ENCODE data around the gene RPP30. TPM values are rescaled to one million over a fixed set of nuclear protein-coding genes. Genes with fewer than 3 reads are reported as not detected.

The RPP30 gene
- total RNA-seq, 4 donors from 2014 or later, result 21.6 to 31.8 (median 25.7) TPM

DNA sequence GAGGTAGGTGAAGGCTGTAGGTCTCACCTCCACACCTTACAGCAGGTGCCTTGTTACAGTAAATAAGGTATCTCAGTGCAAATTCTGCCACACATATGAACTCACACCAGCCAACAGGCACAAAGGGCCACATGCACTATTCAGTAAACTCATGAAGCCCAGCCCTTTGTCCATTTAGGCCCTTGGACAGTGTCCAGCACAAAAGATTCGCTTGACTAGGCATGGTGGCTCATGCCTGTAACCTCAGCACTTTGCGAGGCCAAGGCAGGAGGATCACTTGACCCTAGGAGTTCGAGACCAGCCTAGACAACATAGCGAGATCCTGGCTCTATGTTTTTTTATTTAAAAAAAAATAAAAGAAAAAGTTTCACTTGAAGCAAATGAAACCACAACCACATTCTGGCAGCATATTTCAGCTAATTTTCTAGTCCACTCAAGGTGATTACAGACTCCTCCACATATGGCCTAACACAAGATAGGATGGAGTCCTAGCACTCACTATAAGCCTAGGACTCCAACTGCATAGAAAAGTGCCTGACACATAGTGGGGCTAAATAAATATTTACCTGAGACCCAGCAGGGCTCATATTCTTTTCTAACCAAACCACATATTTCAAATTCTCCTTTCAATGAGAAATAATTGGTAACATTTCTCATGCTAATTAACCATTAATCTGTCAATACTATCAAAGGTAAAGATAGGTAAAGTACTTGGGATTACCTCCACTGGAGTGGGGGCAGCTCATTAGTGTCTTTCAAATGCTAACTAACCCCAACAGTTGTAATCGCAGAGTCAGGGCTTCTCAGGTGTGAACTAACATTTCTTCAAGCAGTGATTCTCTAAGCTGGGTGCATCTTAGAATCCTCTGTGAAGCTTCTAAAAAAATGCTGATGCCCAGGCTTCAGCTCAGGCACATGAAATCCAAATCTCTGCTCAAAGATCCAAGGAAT is 53.6 kb downstream of the RPP30 start:
- Histone ChIP-seq H3K4me3 (no peak overlapping the region), H3K4me1 (peaks cover 5 to 14% (median 12%) of the 10 kb centered on the region in 4 donors), H3K36me3 (peaks cover 0 to under 1% (median 0%) of the 10 kb centered on the region in 4 donors), H3K9me3 (no peaks in the 10 kb centered on the region), H3K27ac (replicated peaks in 1 of 4) (no peak overlapping the region), H3K27me3 (peaks cover 0 to 29% (median 0%) of the 10 kb centered on the region in 4 donors)
- intact Hi-C loops (cut with DNase I), result no loop called here
- no peak for TF ChIP-seq EP300 (IDR thresholded peaks at IDR 0.05)
- TF ChIP-seq, protein P1, sequence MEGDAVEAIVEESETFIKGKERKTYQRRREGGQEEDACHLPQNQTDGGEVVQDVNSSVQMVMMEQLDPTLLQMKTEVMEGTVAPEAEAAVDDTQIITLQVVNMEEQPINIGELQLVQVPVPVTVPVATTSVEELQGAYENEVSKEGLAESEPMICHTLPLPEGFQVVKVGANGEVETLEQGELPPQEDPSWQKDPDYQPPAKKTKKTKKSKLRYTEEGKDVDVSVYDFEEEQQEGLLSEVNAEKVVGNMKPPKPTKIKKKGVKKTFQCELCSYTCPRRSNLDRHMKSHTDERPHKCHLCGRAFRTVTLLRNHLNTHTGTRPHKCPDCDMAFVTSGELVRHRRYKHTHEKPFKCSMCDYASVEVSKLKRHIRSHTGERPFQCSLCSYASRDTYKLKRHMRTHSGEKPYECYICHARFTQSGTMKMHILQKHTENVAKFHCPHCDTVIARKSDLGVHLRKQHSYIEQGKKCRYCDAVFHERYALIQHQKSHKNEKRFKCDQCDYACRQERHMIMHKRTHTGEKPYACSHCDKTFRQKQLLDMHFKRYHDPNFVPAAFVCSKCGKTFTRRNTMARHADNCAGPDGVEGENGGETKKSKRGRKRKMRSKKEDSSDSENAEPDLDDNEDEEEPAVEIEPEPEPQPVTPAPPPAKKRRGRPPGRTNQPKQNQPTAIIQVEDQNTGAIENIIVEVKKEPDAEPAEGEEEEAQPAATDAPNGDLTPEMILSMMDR (IDR thresholded peaks at IDR 0.05), result no peak
- TF ChIP-seq POLR2AphosphoS5 (IDR thresholded peaks at IDR 0.05), result no peak
- TF ChIP-seq POLR2A (IDR thresholded peaks at IDR 0.05; ENCODE audit: low read depth), result no peak
- WGBS, result 94% methylated on average over 5 of the region's 5 CpGs
- no peak for DNase-seq (ENCODE audit: extremely low spot score)

DNA sequence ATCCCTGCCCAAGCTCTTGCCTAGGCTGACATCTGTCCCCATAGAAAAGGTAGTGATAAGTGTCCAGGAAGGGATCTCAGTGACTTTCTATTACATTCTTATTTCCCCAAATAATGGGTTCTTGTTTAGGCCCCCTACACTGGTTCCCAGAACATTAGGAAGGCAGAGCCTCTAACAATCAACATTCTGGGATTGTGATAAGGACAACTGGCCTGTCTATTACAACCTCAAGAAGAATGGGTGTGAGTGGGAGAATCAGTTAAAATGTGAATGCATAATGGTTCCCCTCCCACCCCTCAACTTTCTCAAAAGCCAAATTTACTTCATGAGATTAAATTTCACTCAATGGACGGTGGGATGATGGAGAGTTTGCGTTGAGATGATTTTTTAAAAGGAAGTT is 55.5 kb downstream of the RPP30 start:
- 85% methylated on average over 2 of the region's 2 CpGs for WGBS
- H3K36me3 ChIP-seq, result no peaks in the 10 kb centered on the region
- DNase-seq (ENCODE audit: extremely low spot score), result no peak
- H3K4me3 ChIP-seq, result no peak overlapping the region
- H3K9me3 ChIP-seq, result no peaks in the 10 kb centered on the region
- intact Hi-C loops (cut with DNase I), result no loop called here
- peaks cover 14 to 25% (median 19%) of the 10 kb centered on the region in 4 donors for H3K4me1 ChIP-seq
- peaks cover 0 to 14% (median 0%) of the 10 kb centered on the region in 4 donors for H3K27me3 ChIP-seq
- no peak overlapping the region for H3K27ac ChIP-seq (replicated peaks in 1 of 4)
- no peak for TF ChIP-seq POLR2A (IDR thresholded peaks at IDR 0.05; ENCODE audit: low read depth)
- TF ChIP-seq POLR2AphosphoS5 (IDR thresholded peaks at IDR 0.05), result no peak
- no peak for TF ChIP-seq EP300 (IDR thresholded peaks at IDR 0.05)
- TF ChIP-seq, protein P1 (IDR thresholded peaks at IDR 0.05), result no peak

DNA sequence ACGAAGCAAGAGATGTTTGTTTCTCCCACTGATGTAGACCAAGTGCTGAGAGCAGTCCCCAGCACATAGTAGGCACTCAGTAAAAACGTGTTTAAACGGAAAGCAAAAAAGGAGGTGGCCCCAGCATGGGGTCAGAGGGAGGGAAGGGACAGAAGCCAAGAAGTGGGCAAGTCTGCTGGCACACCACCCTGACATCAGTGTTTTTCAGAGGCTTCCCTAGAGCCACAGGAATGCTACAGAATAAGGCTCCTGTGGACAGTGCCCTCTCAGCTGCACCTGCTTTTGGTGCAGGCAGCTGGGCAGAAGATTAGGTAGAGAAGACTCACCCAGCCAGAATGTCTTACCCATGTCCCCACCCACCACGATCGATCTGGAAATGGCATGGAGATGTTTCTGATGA is 57.4 kb downstream of the RPP30 start:
- TF ChIP-seq, protein P1 (IDR thresholded peaks at IDR 0.05), result no peak
- TF ChIP-seq POLR2A (IDR thresholded peaks at IDR 0.05; ENCODE audit: low read depth) (no peak), POLR2AphosphoS5 (IDR thresholded peaks at IDR 0.05) (no peak), EP300 (IDR thresholded peaks at IDR 0.05) (no peak)
- peaks cover 14 to 25% (median 19%) of the 10 kb centered on the region in 4 donors for H3K4me1 ChIP-seq
- no peak for DNase-seq (ENCODE audit: extremely low spot score)
- no peaks in the 10 kb centered on the region for H3K36me3 ChIP-seq
- no peak overlapping the region for H3K4me3 ChIP-seq
- 68% methylated on average over 5 of the region's 5 CpGs for WGBS
- intact Hi-C loops (cut with DNase I), result no loop called here
- no peak overlapping the region for H3K27ac ChIP-seq (replicated peaks in 1 of 4)
- no peaks in the 10 kb centered on the region for H3K9me3 ChIP-seq
- H3K27me3 ChIP-seq, result peaks cover 0 to 6% (median 0%) of the 10 kb centered on the region in 4 donors

DNA sequence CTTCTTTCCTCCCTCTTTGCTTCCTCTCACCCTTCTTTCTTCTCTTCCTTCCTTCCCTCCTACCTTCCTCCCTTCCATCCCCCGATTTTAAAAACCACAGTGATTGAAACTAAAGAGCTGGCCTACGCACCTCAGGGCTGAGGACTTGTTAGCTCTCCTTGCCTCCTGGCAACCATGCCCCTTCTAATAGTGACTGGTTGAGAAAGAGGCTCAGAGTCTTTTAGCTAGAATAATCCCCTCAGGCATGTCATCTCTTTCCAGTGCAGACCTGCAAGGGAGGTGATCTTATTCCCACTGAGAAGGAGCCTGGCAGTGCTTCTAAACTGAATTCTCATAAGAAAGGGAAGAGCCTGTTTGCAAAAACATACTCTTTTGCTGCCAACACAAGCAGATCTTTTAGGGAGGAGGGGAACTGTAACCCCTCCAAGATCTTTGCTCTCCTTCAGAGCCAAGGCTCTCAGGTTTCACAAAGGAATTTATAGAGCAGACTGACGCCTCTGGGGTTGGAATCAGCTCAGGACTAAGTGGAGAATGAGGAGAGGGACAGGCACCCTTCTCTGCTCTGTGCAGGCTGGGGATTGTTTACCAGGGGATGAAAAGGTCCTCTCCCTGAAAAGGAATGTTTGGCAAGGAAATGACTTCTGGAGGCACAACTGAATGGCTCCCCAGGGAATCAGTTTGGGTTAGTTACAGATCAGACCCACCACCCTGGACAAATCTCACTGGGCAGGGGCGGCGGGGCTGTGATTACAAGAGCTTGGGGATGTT is 58.5 kb downstream of the RPP30 start:
- Histone ChIP-seq H3K27me3 (no peaks in the 10 kb centered on the region), H3K36me3 (no peaks in the 10 kb centered on the region), H3K4me1 (peaks cover 14 to 25% (median 20%) of the 10 kb centered on the region in 4 donors), H3K4me3 (no peak overlapping the region), H3K9me3 (no peaks in the 10 kb centered on the region), H3K27ac (replicated peaks in 1 of 4) (peak overlapping the region; percentile 34 to 41 (median 36))
- WGBS, result 50% methylated on average over 5 of the region's 5 CpGs
- no peak for TF ChIP-seq EP300 (IDR thresholded peaks at IDR 0.05)
- no peak for TF ChIP-seq POLR2AphosphoS5 (IDR thresholded peaks at IDR 0.05)
- TF ChIP-seq POLR2A (IDR thresholded peaks at IDR 0.05; ENCODE audit: low read depth), result no peak
- TF ChIP-seq, protein P1 (IDR thresholded peaks at IDR 0.05), result no peak
- DNase-seq (ENCODE audit: extremely low spot score), result no peak
- intact Hi-C loops (cut with DNase I), result no loop called here

Data from esophagus muscularis mucosa (tissue), 4 donors.